Liver (tissue), 3 donors: ENCODE data around the gene PEX6.

Source experiments
- EGR1 ChIP-seq, 2 donors: IDR thresholded peaks; 2 replicates each; pipeline ENCODE4 v1.6.1; 2016 to 2018; ENCODE audit warnings: antibody characterized with exemption in 2 of 2, low read depth in 2 of 2
- FOXA2 ChIP-seq: IDR thresholded peaks from 2 replicates; pipeline ENCODE4 v1.6.1; 2016; ENCODE audit warnings: antibody characterized with exemption
- RAD21 ChIP-seq, 2 donors: IDR thresholded peaks; 2 replicates each; pipeline ENCODE4 v1.6.1; 2016; ENCODE audit warnings: antibody characterized with exemption in 2 of 2, mild to moderate bottlenecking in 2 of 2
- RXRA ChIP-seq, 2 donors: IDR thresholded peaks; 2 replicates each; pipeline ENCODE4 v1.6.1; 2017 to 2018; ENCODE audit warnings: antibody characterized with exemption in 2 of 2, mild to moderate bottlenecking in 1 of 2
- TAF1 ChIP-seq: conservative IDR thresholded peaks from 2 replicates; pipeline ENCODE4 v1.6.1; 2016; ENCODE audit warnings: antibody characterized with exemption, mild to moderate bottlenecking
- TF ChIP-seq, protein P1 (sequence below): fragments of 150-350 bp; IDR thresholded peaks from 2 replicates; pipeline ENCODE4 v1.5.1; 2017; ENCODE audit warnings: improper control_type of control experiment, low read depth, low read length; ENCODE audit not compliant: missing input control
- TF ChIP-seq, protein P2 (sequence below): IDR thresholded peaks from 2 replicates; pipeline ENCODE4 v1.6.1; 2016; ENCODE audit warnings: antibody characterized with exemption, mild to moderate bottlenecking
- TF ChIP-seq, protein P3 (sequence below): IDR thresholded peaks from 2 replicates; pipeline ENCODE4 v1.6.1; 2016; ENCODE audit warnings: antibody characterized with exemption
- donor health status: healthy.
- donor health status: healthy.

DNA sequence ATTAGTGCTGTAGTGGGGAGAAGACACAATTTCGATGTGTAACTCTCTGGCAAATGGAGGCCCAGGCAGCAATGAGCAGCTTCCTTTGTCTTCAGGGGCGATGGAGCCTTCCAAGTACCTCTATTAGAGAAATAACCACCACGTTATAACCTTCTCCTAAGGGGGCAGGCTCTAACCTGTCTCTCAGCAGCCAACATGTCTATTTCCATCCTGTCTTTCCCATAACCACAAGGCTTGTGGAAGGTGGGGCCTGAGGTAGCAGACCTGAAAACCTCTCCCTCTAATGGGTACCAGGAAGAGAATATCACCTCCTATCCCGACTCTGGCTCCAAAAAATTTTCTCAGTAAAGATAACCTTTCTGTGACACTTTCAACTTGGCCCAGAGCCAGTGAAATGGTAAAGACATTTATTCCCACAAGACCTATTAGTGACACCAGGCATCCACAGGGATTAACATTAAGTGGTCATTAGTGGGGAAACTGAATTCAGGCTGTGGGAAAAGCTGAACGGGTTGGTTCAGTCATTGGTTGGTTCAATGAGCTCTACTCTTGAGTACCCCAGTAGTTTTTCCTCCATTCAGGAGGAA lies 4.0 kb downstream of the PEX6 start:
- TF ChIP-seq, protein P1, sequence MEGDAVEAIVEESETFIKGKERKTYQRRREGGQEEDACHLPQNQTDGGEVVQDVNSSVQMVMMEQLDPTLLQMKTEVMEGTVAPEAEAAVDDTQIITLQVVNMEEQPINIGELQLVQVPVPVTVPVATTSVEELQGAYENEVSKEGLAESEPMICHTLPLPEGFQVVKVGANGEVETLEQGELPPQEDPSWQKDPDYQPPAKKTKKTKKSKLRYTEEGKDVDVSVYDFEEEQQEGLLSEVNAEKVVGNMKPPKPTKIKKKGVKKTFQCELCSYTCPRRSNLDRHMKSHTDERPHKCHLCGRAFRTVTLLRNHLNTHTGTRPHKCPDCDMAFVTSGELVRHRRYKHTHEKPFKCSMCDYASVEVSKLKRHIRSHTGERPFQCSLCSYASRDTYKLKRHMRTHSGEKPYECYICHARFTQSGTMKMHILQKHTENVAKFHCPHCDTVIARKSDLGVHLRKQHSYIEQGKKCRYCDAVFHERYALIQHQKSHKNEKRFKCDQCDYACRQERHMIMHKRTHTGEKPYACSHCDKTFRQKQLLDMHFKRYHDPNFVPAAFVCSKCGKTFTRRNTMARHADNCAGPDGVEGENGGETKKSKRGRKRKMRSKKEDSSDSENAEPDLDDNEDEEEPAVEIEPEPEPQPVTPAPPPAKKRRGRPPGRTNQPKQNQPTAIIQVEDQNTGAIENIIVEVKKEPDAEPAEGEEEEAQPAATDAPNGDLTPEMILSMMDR, result no peak
- TF ChIP-seq, protein P2, sequence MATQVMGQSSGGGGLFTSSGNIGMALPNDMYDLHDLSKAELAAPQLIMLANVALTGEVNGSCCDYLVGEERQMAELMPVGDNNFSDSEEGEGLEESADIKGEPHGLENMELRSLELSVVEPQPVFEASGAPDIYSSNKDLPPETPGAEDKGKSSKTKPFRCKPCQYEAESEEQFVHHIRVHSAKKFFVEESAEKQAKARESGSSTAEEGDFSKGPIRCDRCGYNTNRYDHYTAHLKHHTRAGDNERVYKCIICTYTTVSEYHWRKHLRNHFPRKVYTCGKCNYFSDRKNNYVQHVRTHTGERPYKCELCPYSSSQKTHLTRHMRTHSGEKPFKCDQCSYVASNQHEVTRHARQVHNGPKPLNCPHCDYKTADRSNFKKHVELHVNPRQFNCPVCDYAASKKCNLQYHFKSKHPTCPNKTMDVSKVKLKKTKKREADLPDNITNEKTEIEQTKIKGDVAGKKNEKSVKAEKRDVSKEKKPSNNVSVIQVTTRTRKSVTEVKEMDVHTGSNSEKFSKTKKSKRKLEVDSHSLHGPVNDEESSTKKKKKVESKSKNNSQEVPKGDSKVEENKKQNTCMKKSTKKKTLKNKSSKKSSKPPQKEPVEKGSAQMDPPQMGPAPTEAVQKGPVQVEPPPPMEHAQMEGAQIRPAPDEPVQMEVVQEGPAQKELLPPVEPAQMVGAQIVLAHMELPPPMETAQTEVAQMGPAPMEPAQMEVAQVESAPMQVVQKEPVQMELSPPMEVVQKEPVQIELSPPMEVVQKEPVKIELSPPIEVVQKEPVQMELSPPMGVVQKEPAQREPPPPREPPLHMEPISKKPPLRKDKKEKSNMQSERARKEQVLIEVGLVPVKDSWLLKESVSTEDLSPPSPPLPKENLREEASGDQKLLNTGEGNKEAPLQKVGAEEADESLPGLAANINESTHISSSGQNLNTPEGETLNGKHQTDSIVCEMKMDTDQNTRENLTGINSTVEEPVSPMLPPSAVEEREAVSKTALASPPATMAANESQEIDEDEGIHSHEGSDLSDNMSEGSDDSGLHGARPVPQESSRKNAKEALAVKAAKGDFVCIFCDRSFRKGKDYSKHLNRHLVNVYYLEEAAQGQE, result no peak
- TF ChIP-seq RAD21 (IDR thresholded peaks at IDR 0.05) (no peak), RXRA (IDR thresholded peaks at IDR 0.05) (no peak), EGR1 (IDR thresholded peaks at IDR 0.05; ENCODE audit: low read depth in 2 of 2) (no peak), TAF1 (no peak), FOXA2 (no peak)
- TF ChIP-seq, protein P3, sequence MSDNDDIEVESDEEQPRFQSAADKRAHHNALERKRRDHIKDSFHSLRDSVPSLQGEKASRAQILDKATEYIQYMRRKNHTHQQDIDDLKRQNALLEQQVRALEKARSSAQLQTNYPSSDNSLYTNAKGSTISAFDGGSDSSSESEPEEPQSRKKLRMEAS, result no peak
